ENCODE measurements around the gene CAV3. TPM values are rescaled to one million over a fixed set of nuclear protein-coding genes. Genes with fewer than 3 reads are reported as not detected.

The CAV3 gene
- total RNA-seq, 2 experiments from 2014 or later: not detected

DNA sequence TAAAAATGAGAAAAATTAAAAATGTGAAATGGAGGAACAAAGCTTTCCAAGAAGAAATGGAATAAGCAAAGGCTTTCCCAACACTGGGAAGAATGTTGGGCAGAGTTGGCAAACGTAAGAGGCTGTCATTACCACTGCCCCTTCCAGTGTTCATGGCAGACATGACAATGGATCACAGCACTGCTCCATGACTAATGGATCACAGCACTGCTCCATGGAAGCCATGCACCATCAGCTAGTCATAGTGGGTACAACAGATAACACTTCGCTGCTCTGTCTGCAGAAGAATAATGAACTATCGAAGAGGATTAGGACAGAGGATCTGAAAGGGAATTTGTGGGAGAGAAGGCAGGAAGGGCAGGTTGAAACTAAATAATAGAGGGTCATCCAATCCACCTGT is 5.0 kb downstream of the CAV3 start:
- H3K27me3 ChIP-seq (ENCODE audit: control insufficient read depth in 1 of 2, insufficient read depth in 2 of 2, low read length in 2 of 2): no peaks in the 10 kb centered on the region
- H3K9me3 ChIP-seq (ENCODE audit: control insufficient read depth in 1 of 2, insufficient read depth in 1 of 2, low read length in 2 of 2): no peaks in the 10 kb centered on the region
- no peak for TF ChIP-seq CTCF (IDR thresholded peaks at IDR 0.05)
- Mint-ChIP-seq H3K36me3 (ENCODE audit: low read depth) (no peaks in the 10 kb centered on the region), H3K27me3 (peaks cover 9% of the 10 kb centered on the region), H3K9me3 (no peaks in the 10 kb centered on the region), H3K4me1 (ENCODE audit: low read depth) (no peaks in the 10 kb centered on the region), H3K27ac (no peak overlapping the region), H3K4me3 (no peak overlapping the region)
- no peaks in the 10 kb centered on the region for H3K4me1 ChIP-seq (ENCODE audit: insufficient read depth, low read length)
- ChIA-PET CTCF (no interaction called here), POLR2A (no interaction called here)
- H3K36me3 ChIP-seq (ENCODE audit: insufficient read depth, low read length): no peaks in the 10 kb centered on the region
- DNase-seq (no peak), ATAC-seq (ENCODE audit: poor library complexity) (no peak)
- no peak overlapping the region for H3K4me3 ChIP-seq (ENCODE audit: low read length)
- no peak overlapping the region for H3K27ac ChIP-seq (ENCODE audit: low read depth in 1 of 2, low read length in 2 of 2)
- intact Hi-C loops (cut with DNase I, micrococcal nuclease): no loop called here

DNA sequence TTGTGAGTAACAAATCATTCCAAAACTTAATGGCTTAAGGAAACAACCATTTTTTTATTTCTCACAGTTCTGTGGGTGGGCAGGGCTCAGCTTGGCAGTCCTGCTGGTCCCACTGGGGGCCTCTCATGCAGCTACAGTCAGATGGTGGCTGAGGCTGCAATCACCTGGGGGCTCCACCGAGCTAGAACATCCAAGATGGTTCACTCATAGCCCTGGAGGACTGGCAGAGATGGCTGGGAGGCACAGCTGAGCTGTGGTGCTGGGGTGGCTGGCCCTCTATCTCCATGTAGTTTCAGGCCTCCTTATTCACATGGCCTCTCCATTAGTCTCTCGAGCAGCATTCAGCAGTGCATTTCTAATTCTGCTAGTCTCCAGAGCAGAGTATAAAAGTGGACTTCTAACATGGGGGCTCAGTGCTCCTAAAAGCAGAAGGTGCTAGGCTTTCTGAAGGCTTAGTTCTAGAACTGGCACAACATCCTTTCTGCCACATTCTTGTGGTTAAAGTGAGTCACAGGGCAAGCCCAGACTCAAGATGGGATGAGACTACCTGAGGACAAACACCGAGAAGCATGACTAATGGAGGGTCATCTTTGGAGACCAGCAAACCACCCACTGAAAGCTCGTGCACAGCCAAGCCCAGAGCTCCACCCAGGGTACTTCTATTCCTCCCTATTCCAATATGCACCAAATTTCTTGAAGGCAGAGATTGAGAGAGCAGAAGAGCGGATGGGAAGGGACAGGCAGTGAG is 6.3 kb downstream of the CAV3 start:
- Histone ChIP-seq H3K27me3 (ENCODE audit: control insufficient read depth in 1 of 2, insufficient read depth in 2 of 2, low read length in 2 of 2) (no peaks in the 10 kb centered on the region), H3K4me3 (ENCODE audit: low read length) (no peak overlapping the region), H3K36me3 (ENCODE audit: insufficient read depth, low read length) (no peaks in the 10 kb centered on the region), H3K9me3 (ENCODE audit: control insufficient read depth in 1 of 2, insufficient read depth in 1 of 2, low read length in 2 of 2) (no peaks in the 10 kb centered on the region), H3K27ac (ENCODE audit: low read depth in 1 of 2, low read length in 2 of 2) (no peak overlapping the region), H3K4me1 (ENCODE audit: insufficient read depth, low read length) (no peaks in the 10 kb centered on the region)
- ATAC-seq (ENCODE audit: poor library complexity) (no peak), DNase-seq (no peak)
- Mint-ChIP-seq H3K4me3 (no peak overlapping the region), H3K36me3 (ENCODE audit: low read depth) (no peaks in the 10 kb centered on the region), H3K27ac (no peak overlapping the region), H3K9me3 (no peaks in the 10 kb centered on the region), H3K27me3 (peaks cover 9% of the 10 kb centered on the region), H3K4me1 (ENCODE audit: low read depth) (no peaks in the 10 kb centered on the region)
- CTCF ChIA-PET: no interaction called here
- intact Hi-C loops (cut with DNase I, micrococcal nuclease): no loop called here
- no peak for TF ChIP-seq CTCF (IDR thresholded peaks at IDR 0.05)
- POLR2A ChIA-PET: no interaction called here

- ATAC-seq (ENCODE audit: poor library complexity): no peak
- Histone ChIP-seq H3K4me1 (ENCODE audit: insufficient read depth, low read length) (no peaks in the 10 kb centered on the region), H3K27ac (ENCODE audit: low read depth in 1 of 2, low read length in 2 of 2) (no peak overlapping the region), H3K27me3 (ENCODE audit: control insufficient read depth in 1 of 2, insufficient read depth in 2 of 2, low read length in 2 of 2) (no peaks in the 10 kb centered on the region), H3K9me3 (ENCODE audit: control insufficient read depth in 1 of 2, insufficient read depth in 1 of 2, low read length in 2 of 2) (peaks cover 0 to 9% of the 10 kb centered on the region in 2 experiments), H3K4me3 (ENCODE audit: low read length) (no peak overlapping the region), H3K36me3 (ENCODE audit: insufficient read depth, low read length) (no peaks in the 10 kb centered on the region)
- peaks cover 9% of the 10 kb centered on the region for H3K27me3 Mint-ChIP-seq
- intact Hi-C loops (cut with DNase I, micrococcal nuclease): no loop called here
- H3K36me3 Mint-ChIP-seq (ENCODE audit: low read depth): no peaks in the 10 kb centered on the region
- no peak for TF ChIP-seq CTCF (IDR thresholded peaks at IDR 0.05)
- CTCF ChIA-PET: no interaction called here
- H3K9me3 Mint-ChIP-seq: no peaks in the 10 kb centered on the region
- H3K4me3 Mint-ChIP-seq: no peak overlapping the region
- H3K27ac Mint-ChIP-seq: no peak overlapping the region
- no peaks in the 10 kb centered on the region for H3K4me1 Mint-ChIP-seq (ENCODE audit: low read depth)
- DNase-seq: no peak
- POLR2A ChIA-PET: no interaction called here
Measured at GRCh38 chr3:8741581-8742261, 8.1 kb downstream of the CAV3 start.

Measured in CD4-positive, alpha-beta T cell (primary cell).